AG04449 (cell line): ENCODE data around the gene TUBGCP5.
"Not testable (repeated sequence)": the region's sequence is repeated elsewhere in the genome, so short reads cannot be mapped to it uniquely, and the experiment has no call there.

ENCODE experiments used
- CTCF ChIA-PET: fragments of 350-600 bp; formaldehyde crosslinking; extraction: SDS; loops from one replicate; lab custom pipeline; 2021; ENCODE audit warnings: antibody characterized with exemption; lab: Yijun Ruan, JAX
- POLR2A ChIA-PET: fragments of 400-600, 350-600 bp; formaldehyde crosslinking; extraction: SDS; loops from one replicate; lab custom pipeline; 2020; ENCODE audit warnings: antibody characterized with exemption, inconsistent platforms; lab: Yijun Ruan, JAX
- DNase-seq: peaks from one replicate; pipeline ENCODE4 v3.0.0-alpha.2; 2010; ENCODE audit warnings: low read depth, low spot score
- H3K4me3 ChIP-seq: 2 replicates; pipeline ENCODE4 v1.5.1; 2011; ENCODE audit warnings: low read depth, mild to moderate bottlenecking, control low read depth, low read length
- TF ChIP-seq, protein P1 (sequence below): IDR thresholded peaks from one replicate; pipeline ENCODE4 v1.5.1; 2011; ENCODE audit warnings: mild to moderate bottlenecking, moderate library complexity, low read length, control low read depth, inconsistent platforms; ENCODE audit not compliant: insufficient read depth; ENCODE audit errors: missing control alignments

TUBGCP5 gene

DNA sequence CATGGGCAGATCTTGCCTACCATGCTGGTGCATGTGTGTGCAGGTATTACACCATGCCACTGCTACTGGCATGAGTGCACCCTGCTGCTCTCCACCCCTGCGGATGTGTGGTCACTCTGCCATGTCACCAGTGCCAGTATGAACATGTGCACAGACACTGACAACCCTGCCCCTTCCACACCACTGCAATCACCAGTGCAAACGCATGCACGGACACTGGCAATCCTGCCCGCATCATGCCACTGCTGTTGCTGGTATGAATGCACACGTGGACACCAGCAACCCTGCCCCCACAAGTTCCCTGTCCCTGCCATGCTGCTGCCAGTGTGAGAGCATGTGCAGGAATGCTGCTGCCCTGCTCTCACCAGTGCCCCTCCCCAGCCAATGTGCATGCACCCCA, 24.8 kb upstream of the TUBGCP5 start:
- no peak overlapping the region for H3K4me3 ChIP-seq
- POLR2A ChIA-PET = no interaction called here
- CTCF ChIA-PET = no interaction called here
- TF ChIP-seq, protein P1, sequence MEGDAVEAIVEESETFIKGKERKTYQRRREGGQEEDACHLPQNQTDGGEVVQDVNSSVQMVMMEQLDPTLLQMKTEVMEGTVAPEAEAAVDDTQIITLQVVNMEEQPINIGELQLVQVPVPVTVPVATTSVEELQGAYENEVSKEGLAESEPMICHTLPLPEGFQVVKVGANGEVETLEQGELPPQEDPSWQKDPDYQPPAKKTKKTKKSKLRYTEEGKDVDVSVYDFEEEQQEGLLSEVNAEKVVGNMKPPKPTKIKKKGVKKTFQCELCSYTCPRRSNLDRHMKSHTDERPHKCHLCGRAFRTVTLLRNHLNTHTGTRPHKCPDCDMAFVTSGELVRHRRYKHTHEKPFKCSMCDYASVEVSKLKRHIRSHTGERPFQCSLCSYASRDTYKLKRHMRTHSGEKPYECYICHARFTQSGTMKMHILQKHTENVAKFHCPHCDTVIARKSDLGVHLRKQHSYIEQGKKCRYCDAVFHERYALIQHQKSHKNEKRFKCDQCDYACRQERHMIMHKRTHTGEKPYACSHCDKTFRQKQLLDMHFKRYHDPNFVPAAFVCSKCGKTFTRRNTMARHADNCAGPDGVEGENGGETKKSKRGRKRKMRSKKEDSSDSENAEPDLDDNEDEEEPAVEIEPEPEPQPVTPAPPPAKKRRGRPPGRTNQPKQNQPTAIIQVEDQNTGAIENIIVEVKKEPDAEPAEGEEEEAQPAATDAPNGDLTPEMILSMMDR = no peak
- no peak for DNase-seq

DNA sequence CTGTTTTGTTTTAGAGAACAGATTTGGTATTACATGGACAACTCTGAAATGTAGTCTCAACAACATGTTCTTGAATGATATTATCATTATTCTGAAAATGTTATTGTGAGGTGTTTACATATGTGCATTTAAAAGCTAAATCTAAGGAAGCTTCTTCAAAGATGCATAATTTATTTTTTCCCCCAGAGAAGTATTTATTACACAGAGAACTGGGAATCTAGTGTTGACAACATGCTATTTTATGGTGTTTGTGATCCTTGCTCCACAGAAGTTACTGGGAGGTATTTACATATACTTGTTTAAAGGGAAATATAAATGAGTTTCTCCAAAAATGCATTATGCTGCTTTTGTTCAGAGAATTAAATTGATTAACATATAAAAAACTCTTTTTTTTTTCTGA, 18.3 kb upstream of the TUBGCP5 start:
- ChIA-PET CTCF (no interaction called here), POLR2A (no interaction called here)
- no peak overlapping the region for H3K4me3 ChIP-seq
- no peak for DNase-seq
- TF ChIP-seq, protein P1 = no peak

DNA sequence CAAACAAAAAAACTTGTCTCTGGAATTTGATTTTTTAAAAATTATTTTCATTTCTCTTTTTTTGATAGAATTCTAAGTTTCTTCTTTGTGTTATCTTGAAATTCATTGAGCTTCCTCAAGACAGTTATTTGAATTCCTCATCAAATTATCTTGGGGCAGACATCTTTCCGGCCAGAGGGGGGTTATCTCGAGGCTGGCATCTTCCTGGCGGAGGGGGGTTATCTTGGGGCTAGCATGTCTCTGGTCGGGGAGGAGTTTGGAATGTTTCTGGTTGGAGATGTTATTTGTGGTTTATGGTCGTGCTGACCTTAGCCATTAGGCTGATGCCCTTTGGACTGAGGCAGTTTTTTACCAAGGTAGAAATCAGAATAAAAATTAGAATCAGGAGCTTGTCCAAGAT, 15.9 kb upstream of the TUBGCP5 start:
- POLR2A ChIA-PET = no interaction called here
- CTCF ChIA-PET = no interaction called here
- DNase-seq = no peak
- no peak overlapping the region for H3K4me3 ChIP-seq
- TF ChIP-seq, protein P1 = no peak

DNA sequence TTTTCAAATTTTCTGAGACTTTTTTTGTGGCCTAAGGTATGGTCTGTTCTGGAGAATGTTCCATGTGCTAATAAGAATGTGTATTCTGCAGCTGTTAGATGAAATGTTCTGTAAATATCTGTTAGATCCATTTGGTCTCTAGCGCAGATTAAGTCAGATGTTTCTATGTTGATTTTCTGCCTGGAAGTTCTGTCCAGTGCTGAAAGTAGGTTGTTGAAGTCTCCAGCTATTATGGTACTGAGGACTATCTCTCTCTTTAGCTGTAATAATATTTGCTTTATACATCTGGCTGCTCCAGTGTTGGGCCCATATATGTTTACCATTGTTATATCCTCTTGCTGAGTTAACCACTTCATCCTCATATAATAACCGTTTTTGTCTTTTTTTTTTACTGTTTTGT, 13.2 kb upstream of the TUBGCP5 start:
- DNase-seq = no peak
- H3K4me3 ChIP-seq = no peak overlapping the region
- ChIA-PET POLR2A (no interaction called here), CTCF (no interaction called here)
- TF ChIP-seq, protein P1 = no peak

DNA sequence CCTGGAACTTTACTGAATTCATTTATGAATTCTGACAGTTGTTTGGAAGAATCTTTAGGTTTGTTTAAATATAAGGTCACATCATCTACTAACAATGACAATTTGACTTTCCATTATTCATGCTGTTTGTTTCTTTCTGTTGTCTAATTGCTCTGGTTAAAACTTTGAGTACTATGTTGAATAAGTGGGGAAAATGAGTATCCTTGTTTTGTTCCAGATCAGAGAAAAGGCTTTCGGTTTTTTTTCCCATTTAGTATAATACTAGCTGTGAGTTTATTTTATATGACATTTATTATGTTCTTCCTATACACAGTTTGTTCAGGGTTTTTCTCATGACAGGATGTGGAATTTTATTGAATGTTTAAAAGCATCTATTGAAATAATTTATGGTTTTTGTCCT, 11.3 kb upstream of the TUBGCP5 start:
- ChIA-PET CTCF (no interaction called here), POLR2A (no interaction called here)
- H3K4me3 ChIP-seq = no peak overlapping the region
- DNase-seq = no peak
- TF ChIP-seq, protein P1 = no peak

DNA sequence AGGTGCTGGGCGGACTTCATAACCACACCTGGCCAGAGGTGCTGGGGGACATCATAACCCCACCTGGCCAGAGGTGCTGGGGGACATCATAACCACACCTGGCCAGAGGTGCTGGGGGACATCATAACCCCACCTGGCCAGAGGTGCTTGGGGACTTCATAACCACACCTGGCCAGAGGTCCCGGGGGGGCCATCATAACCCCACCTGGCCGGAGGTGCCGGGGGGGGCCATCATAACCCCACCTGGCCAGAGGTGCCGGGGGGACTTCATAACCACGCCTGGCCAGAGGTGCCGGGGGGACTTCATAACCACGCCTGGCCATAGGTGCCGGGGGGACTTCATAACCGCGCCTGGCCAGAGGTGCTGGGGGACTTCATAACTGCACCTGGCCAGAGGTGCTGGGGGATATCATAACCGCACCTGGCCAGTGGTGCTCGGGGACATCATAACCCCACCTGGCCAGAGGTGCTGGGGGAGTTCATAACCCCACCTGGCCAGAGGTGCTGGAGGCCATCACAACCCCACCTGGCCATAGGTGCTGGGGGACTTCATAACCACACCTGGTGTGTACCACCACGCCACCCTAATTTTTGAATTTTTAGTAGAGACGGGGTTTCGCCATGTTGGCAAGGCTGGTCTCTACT, 10.7 kb upstream of the TUBGCP5 start:
- no peak overlapping the region for H3K4me3 ChIP-seq
- POLR2A ChIA-PET = no interaction called here
- TF ChIP-seq, protein P1 = no peak
- DNase-seq = no peak
- CTCF ChIA-PET = no interaction called here

DNA sequence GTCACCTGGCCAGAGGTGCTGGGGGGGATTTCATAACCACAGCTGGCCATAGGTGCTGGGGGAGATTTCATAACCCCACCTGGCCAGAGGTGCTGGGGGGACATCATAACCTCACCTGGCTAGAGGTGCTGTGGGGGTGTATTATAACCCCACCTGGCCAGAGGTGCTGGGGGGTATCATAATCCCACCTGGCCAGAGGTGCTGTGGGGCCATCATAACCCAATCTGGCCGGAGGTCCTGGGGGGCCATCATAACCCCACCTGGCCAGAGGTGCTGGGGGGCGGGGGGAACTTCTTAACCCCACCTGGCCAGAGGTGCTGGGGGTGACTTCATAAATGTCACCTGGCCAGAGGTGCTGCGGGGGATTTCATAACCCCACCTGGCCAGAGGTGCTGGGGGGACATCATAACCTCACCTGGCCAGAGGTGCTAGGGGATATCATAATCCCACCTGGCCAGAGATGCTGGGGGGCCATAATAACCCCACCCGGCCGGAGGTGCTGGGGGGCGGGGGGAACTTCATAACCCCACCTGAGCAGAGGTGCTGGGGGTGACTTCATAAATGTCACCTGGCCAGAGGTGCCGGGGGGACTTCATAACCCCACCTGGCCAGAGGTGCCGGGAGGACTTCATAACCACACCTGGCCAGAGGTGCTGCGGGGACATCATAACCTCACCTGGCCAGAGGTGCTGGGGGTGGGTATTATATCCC, 9.4 kb upstream of the TUBGCP5 start:
- H3K4me3 ChIP-seq, POLR2A ChIA-PET, DNase-seq, CTCF ChIA-PET: not testable (repeated sequence)

DNA sequence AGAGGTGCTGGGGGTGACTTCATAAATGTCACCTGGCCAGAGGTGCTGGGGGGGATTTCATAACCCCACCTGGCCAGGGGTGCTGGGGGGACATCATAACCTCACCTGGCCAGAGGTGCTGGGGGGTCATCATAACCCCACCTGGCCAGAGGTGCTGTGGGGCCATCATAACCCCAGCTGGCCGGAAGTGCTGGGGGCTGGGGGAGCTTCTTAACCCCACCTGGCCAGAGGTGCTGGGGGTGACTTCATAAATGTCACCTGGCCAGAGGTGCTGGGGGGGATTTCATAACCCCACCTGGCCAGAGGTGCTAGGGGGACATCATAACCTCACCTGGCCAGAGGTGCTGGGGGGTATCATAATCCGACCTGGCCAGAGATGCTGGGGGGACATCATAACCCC, 4.6 kb upstream of the TUBGCP5 start:
- POLR2A ChIA-PET, DNase-seq, H3K4me3 ChIP-seq, CTCF ChIA-PET: not testable (repeated sequence)

DNA sequence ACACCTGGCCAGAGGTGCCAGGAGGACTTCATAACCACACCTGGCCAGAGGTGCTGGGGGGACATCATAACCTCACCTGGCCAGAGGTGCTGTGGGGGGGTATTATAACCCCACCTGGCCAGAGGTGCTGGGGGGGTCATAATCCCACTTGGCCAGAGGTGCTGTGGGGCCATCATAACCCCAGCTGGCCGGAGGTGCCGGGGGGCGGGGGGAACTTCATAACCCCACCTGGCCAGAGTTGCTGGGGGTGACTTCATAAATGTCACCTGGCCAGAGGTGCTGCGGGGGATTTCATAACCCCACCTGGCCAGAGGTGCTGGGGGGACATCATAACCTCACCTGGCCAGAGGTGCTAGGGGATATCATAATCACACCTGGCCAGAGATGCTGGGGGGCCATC, 4.2 kb upstream of the TUBGCP5 start:
- POLR2A ChIA-PET, DNase-seq, CTCF ChIA-PET, H3K4me3 ChIP-seq: not testable (repeated sequence)

DNA sequence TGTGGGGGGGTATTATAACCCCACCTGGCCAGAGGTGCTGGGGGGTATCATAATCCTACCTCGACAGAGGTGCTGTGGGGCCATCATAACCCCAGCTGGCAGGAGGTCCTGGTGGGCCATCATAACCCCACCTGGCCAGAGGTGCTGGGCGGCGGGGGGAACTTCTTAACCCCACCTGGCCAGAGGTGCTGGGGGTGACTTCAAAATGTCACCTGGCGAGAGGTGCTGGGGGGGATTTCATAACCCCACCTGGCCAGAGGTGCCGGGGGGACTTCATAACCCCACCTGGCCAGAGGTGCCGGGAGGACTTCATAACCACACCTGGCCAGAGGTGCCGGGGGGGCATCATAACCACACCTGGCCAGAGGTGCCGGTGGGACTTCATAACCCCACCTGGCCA, 2.4 kb upstream of the TUBGCP5 start:
- DNase-seq, CTCF ChIA-PET, POLR2A ChIA-PET: not testable (repeated sequence)

More for the DNA sequence above, 2.4 kb upstream of the TUBGCP5 start:
- not testable (repeated sequence) for H3K4me3 ChIP-seq
